ENCODE data around the gene PTPA.

Gene PTPA

GRCh38 chr9:129176701-129177442 is 65.7 kb downstream of the PTPA start:
- in situ Hi-C loops (cut with HindIII; ENCODE audit: low sequenced_read_pairs) = no loop called here
- H3K4me3 ChIP-seq (ENCODE audit: low read depth, low read length) = peak overlapping the region; percentile 94

GRCh38 chr9:129177443-129177790 is 66.2 kb downstream of the PTPA start:
- no peak for TF ChIP-seq CTCF (IDR thresholded peaks at IDR 0.05; ENCODE audit: low read depth, low read length, missing control alignments)
- DNase-seq (ENCODE audit: low read depth) = no peak
- peak overlapping the region; percentile 94 for H3K4me3 ChIP-seq (ENCODE audit: low read depth, low read length)
- in situ Hi-C loops (cut with HindIII; ENCODE audit: low sequenced_read_pairs) = no loop called here

More at GRCh38 chr9:129176701-129177442, 65.7 kb downstream of the PTPA start:
- no peak for DNase-seq (ENCODE audit: low read depth)
- no peak for TF ChIP-seq CTCF (IDR thresholded peaks at IDR 0.05; ENCODE audit: low read depth, low read length, missing control alignments)

GRCh38 chr9:129177791-129178567 is 66.8 kb downstream of the PTPA start, which contains the start of gene IER5L:
TSS of gene IER5L (minus strand) at chr9:129178261. CDS start at chr9:129178052, 209 bp downstream.
- peak; percentile 89 for DNase-seq (ENCODE audit: low read depth)
- in situ Hi-C loops (cut with HindIII; ENCODE audit: low sequenced_read_pairs) = no loop called here
- no peak for TF ChIP-seq CTCF (IDR thresholded peaks at IDR 0.05; ENCODE audit: low read depth, low read length, missing control alignments)
- peak within 1 kb of the TSS; percentile 94 for H3K4me3 ChIP-seq (ENCODE audit: low read depth, low read length)

GRCh38 chr9:129178568-129179382 is 67.6 kb downstream of the PTPA start:
- no peak for DNase-seq (ENCODE audit: low read depth)
- H3K4me3 ChIP-seq (ENCODE audit: low read depth, low read length) = peak overlapping the region; percentile 94
- no peak for TF ChIP-seq CTCF (IDR thresholded peaks at IDR 0.05; ENCODE audit: low read depth, low read length, missing control alignments)
- in situ Hi-C loops (cut with HindIII; ENCODE audit: low sequenced_read_pairs) = no loop called here

GRCh38 chr9:129181246-129181645 is 70.0 kb downstream of the PTPA start:
- in situ Hi-C loops (cut with HindIII; ENCODE audit: low sequenced_read_pairs) = no loop called here
- H3K4me3 ChIP-seq (ENCODE audit: low read depth, low read length) = no peak overlapping the region
- no peak for DNase-seq (ENCODE audit: low read depth)
- TF ChIP-seq CTCF (IDR thresholded peaks at IDR 0.05; ENCODE audit: low read depth, low read length, missing control alignments) = no peak

- no peak for DNase-seq (ENCODE audit: low read depth)
- in situ Hi-C loops (cut with HindIII; ENCODE audit: low sequenced_read_pairs) = no loop called here
- no peak for TF ChIP-seq CTCF (IDR thresholded peaks at IDR 0.05; ENCODE audit: low read depth, low read length, missing control alignments)
- no peak overlapping the region for H3K4me3 ChIP-seq (ENCODE audit: low read depth, low read length)
Observed at GRCh38 chr9:129182122-129182521, 70.9 kb downstream of the PTPA start.
